ENCODE results near the gene KIF15.

KIF15 gene

GRCh38 chr3:44880284-44880683, 118.7 kb downstream of the KIF15 start:
- DNase-seq = no peak

- no peak for DNase-seq
These were observed 121.8 kb downstream of the KIF15 start for GRCh38 chr3:44883213-44883955.

DNA sequence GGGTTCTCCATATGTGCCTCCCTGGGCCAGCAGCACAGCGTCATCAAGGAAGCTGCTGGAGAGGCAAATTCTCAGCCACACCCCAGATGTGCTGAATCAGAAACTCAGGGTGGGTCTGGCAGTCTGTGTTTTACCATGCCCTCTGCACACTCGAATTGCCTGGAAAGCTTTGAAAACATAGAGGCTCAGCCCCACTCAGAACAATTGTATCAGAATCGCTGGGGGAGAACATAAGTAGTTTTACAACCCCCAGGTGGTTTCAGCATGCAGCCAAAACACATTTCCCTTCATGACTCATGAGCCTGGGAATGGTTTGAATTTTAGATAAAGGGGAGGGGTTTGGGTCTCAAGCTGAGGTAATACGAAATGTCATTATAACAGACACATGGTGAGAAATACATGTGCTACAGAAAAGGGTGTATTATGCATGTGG, 122.4 kb downstream of the KIF15 start:
- DNase-seq = no peak

DNA sequence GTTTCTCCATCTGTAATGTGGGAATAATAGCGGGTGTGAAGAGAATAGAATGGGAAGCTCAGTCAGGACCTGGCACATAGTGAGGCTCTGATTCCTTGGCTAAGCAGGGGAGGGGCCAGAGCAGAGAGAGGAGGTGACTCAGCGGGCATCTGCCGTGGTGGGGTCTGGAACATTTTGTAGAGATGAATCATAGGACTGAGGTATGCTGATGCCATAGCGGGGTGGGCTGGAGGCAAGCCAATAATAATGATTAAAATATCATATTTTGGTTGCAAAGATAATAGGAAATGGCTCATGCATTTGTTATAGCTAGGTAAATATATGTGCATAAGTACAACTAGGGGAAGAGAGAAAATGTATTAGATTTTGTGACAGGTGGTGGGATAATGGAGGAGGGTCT, 124.0 kb downstream of the KIF15 start:
- no peak for DNase-seq

DNA sequence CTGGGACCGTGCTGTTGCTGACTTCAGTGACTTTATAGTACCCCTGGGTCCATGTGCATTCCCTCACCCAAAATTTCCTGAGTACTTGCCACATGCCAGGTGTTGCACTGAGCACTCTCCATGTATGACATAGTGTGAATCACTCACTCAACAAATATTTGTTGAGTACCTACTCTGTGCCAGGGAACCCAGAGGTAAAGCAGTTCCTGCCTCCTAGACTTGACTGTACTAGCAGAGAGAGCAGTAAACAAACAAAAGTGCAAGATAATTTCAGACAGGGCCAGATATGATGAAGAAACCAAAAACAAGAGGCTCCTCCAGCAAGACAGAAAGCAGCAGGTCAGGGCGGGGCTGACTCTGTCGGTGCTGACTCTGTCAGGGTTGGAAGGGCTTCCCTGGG, 125.0 kb downstream of the KIF15 start:
- no peak for DNase-seq

- no peak for DNase-seq
These were observed 125.5 kb downstream of the KIF15 start for GRCh38 chr3:44887101-44887500.

GRCh38 chr3:44890258-44890657, 128.7 kb downstream of the KIF15 start:
- DNase-seq = no peak

DNA sequence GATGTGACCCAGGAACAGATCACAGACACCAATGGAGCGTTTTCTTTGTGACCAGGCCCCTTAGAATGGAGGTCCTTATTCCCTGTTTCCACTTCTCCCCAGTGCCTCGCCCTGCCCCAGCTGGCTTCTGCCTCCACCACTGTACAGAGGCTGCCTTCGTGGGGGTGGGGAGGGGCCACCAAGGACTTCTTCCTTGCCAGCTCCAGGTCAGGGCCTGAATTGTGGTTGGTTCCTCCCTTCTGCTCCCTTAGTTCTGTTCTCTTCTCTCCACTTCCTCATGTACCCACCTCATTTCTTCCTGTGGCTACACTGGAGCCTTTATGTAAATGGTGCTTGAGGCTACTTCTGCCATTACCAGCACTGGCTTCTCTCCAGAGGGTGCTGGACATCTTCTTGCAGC, 129.3 kb downstream of the KIF15 start:
- DNase-seq = no peak

DNA sequence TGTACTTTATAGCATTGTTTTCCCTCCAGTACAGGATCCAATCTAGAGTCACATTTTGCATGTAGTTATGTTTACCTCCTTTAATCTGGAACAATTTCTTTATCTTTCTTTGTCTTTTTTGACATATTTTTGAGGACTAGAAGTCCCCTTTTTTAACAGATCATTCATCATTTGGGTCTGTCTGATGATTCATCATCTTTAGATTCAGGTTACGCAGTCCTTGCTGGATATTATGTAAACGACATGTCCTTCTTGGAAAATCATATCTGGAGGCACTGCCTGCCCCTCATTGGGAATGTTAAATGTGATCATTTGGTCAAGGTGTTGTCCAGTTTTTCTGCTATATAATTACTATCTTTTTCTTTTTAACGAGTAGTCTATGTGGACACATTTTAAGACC, 131.1 kb downstream of the KIF15 start:
- no peak for DNase-seq

GRCh38 chr3:44893097-44893496, 131.5 kb downstream of the KIF15 start:
- no peak for DNase-seq

- DNase-seq = no peak
These were observed 132.9 kb downstream of the KIF15 start for GRCh38 chr3:44894485-44894884.

DNA sequence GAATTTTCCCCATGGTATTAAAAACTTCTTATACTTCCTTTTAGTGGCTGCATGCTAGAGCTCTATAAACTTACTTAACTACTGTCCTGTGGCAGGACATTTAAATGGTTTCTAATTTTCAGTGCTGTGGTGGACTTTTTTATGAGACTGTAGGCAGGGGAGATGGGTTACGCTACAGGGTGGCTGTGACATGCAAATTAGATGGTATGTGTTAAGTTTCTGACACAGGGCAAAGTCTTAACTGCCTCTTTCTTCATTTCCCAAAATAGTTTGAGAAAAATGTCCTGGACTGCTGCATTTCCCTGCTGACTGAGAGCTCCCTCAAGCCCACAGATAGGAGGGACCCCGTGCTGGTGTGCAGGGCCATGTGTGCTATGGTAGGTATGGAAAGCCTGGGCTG, 134.8 kb downstream of the KIF15 start:
- DNase-seq = no peak

- DNase-seq = no peak
These were observed 138.2 kb downstream of the KIF15 start for GRCh38 chr3:44899683-44900367.

GRCh38 chr3:44902628-44903027, 141.0 kb downstream of the KIF15 start:
- DNase-seq = no peak
